Central memory CD4-positive, alpha-beta T cell (primary cell): Measurements from ENCODE around the gene LIN7A.

ENCODE experiments used
- DNase-seq: peaks from one replicate; pipeline ENCODE4 v3.0.0; 2022

Gene LIN7A

GRCh38 chr12:80849337-80849736 lies 88.4 kb downstream of the LIN7A start:
- DNase-seq, result no peak

- no peak for DNase-seq
Measured at GRCh38 chr12:80848858-80849257, 88.9 kb downstream of the LIN7A start.

- DNase-seq, result no peak
Measured at GRCh38 chr12:80847575-80847974, 90.2 kb downstream of the LIN7A start.

- DNase-seq, result no peak
Measured at GRCh38 chr12:80846952-80847351, 90.8 kb downstream of the LIN7A start.

GRCh38 chr12:80845639-80846038 lies 92.1 kb downstream of the LIN7A start:
- DNase-seq, result no peak

- no peak for DNase-seq
Measured at GRCh38 chr12:80843969-80844368, 93.8 kb downstream of the LIN7A start.

- no peak for DNase-seq
Measured at GRCh38 chr12:80838708-80839107, 99.0 kb downstream of the LIN7A start.

GRCh38 chr12:80838024-80838658 lies 99.6 kb downstream of the LIN7A start:
- DNase-seq, result no peak

GRCh38 chr12:80837342-80837978 lies 100.3 kb downstream of the LIN7A start:
- DNase-seq, result no peak

GRCh38 chr12:80834724-80835123 lies 103.0 kb downstream of the LIN7A start:
- DNase-seq, result no peak

GRCh38 chr12:80830533-80831088 lies 107.1 kb downstream of the LIN7A start:
- no peak for DNase-seq

- DNase-seq, result no peak
Measured at GRCh38 chr12:80829767-80830166, 108.0 kb downstream of the LIN7A start.

GRCh38 chr12:80825506-80825905 lies 112.2 kb downstream of the LIN7A start:
- no peak for DNase-seq

- DNase-seq, result no peak
Measured at GRCh38 chr12:80823393-80823792, 114.3 kb downstream of the LIN7A start.

- no peak for DNase-seq
Measured at GRCh38 chr12:80821513-80822000, 116.2 kb downstream of the LIN7A start.

- no peak for DNase-seq
Measured at GRCh38 chr12:80818878-80819277, 118.9 kb downstream of the LIN7A start.

GRCh38 chr12:80815351-80815750 lies 122.4 kb downstream of the LIN7A start:
- DNase-seq, result no peak

- DNase-seq, result no peak
Measured at GRCh38 chr12:80814453-80814852, 123.3 kb downstream of the LIN7A start.

- DNase-seq, result no peak
Measured at GRCh38 chr12:80813820-80814219, 123.9 kb downstream of the LIN7A start.

GRCh38 chr12:80811957-80812708 lies 125.6 kb downstream of the LIN7A start:
- no peak for DNase-seq

- DNase-seq, result no peak
Measured at GRCh38 chr12:80810874-80811273, 126.9 kb downstream of the LIN7A start.

GRCh38 chr12:80807640-80808288 lies 130.0 kb downstream of the LIN7A start:
- DNase-seq, result no peak

- DNase-seq, result no peak
Measured at GRCh38 chr12:80805106-80805505, 132.6 kb downstream of the LIN7A start.
